A673 (cell line): Measurements from ENCODE around the gene LCN15.

Source experiments
- CTCF ChIP-seq: fragments of 300-800, 200-600 bp; sonication (generic); conservative IDR thresholded peaks from 2 replicates; pipeline ENCODE4 v1.5.1; 2017; ENCODE audit warnings: low read depth, mild to moderate bottlenecking, antibody characterized with exemption, low read length, moderate library complexity, mixed read lengths
- EZH2 ChIP-seq: fragments of 200-600 bp; sonication (generic); IDR thresholded peaks from 2 replicates; pipeline ENCODE4 v1.6.1; 2017; ENCODE audit warnings: borderline replicate concordance, low read depth, mild to moderate bottlenecking, mixed read lengths, antibody characterized with exemption, low read length; ENCODE audit not compliant: poor library complexity, severe bottlenecking

GRCh38 chr9:136751814-136752213 lies 12.5 kb downstream of the LCN15 start:
- TF ChIP-seq CTCF (no peak), EZH2 (no peak)
